Cardiac muscle cell (in vitro differentiated cells and primary cell): ENCODE measurements around the gene EXOC4. TPM values are rescaled to one million over a fixed set of nuclear protein-coding genes. Genes with fewer than 3 reads are reported as not detected.

Experiments
- DNase-seq, 2 donors: peaks; one replicate each; pipeline versions ENCODE4 v3.0.0 to v3.0.0-alpha.2; 2010 to 2017; ENCODE audit warnings: low read depth in 1 of 2, low spot score in 1 of 2
- H3K27ac ChIP-seq: fragments of 200-600 bp; sonication (generic); 2 replicates; pipeline ENCODE4 v1.5.1; 2016
- H3K27me3 ChIP-seq: fragments of 200-600 bp; sonication (generic); 2 replicates; pipeline ENCODE4 v1.6.0; 2016; ENCODE audit warnings: control low read depth
- H3K36me3 ChIP-seq: fragments of 200-600 bp; sonication (generic); 2 replicates; pipeline ENCODE4 v1.5.1; 2016; ENCODE audit warnings: control low read depth
- H3K4me1 ChIP-seq: fragments of 200-600 bp; sonication (generic); 2 replicates; pipeline ENCODE4 v1.8.1; 2017; ENCODE audit warnings: low read depth, mild to moderate bottlenecking, mixed run types
- H3K4me3 ChIP-seq: fragments of 200-600 bp; sonication (generic); 2 replicates; pipeline ENCODE4 v1.5.1; 2016; ENCODE audit warnings: mild to moderate bottlenecking
- H3K9me3 ChIP-seq: fragments of 200-600 bp; sonication (generic); 2 replicates; pipeline ENCODE4 v1.5.1; 2017; ENCODE audit warnings: low read depth, mild to moderate bottlenecking, control low read depth
- polyA plus RNA-seq: library from polyadenylated mRNA; unstranded; fragments of >200 nt; fragmentation: Nextera tagmentation; extraction: Ambion mirVana; gene quantifications from 2 replicates; pipeline ENCODE4 v1.2.1, GENCODE V29; 2016
- total RNA-seq: library from RNA; depleted of rRNA; stranded (reverse); fragments of >200 nt; gene quantifications from 2 replicates; pipeline ENCODE4 v1.2.3, GENCODE V29; 2016
- TF ChIP-seq, protein P1 (sequence below): IDR thresholded peaks from 2 replicates; pipeline ENCODE4 v1.5.1; 2012; ENCODE audit warnings: low read depth, mild to moderate bottlenecking, low read length

Gene EXOC4
- total and polyA plus RNA-seq, 2 experiments from 2014 or later: 33.6 to 46.0 TPM

DNA sequence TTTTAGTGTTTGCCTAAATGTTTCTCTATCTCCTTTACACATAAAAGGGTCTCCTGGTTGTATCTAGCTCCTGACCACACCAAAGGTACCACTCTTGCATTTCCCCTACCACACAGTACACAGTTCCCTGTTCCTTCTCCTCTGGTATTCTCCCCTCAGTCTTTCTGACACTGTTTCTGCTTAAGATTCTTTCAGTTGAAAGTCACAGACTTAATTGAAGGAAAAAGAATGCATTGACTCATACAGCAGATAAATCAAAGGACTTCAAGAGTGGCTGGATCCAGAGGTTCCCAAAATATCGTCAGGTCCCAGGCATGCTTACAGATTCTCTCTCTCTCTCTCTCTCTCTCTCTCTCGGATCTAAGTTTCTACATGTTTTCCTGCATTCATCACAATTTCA lies 688.6 kb downstream of the EXOC4 start:
- Histone ChIP-seq H3K4me3 (no peak overlapping the region), H3K36me3 (peaks cover 3% of the 10 kb centered on the region), H3K27me3 (no peaks in the 10 kb centered on the region), H3K4me1 (peaks cover 10% of the 10 kb centered on the region), H3K9me3 (no peaks in the 10 kb centered on the region), H3K27ac (no peak overlapping the region)
- no peak for DNase-seq
- TF ChIP-seq, protein P1, sequence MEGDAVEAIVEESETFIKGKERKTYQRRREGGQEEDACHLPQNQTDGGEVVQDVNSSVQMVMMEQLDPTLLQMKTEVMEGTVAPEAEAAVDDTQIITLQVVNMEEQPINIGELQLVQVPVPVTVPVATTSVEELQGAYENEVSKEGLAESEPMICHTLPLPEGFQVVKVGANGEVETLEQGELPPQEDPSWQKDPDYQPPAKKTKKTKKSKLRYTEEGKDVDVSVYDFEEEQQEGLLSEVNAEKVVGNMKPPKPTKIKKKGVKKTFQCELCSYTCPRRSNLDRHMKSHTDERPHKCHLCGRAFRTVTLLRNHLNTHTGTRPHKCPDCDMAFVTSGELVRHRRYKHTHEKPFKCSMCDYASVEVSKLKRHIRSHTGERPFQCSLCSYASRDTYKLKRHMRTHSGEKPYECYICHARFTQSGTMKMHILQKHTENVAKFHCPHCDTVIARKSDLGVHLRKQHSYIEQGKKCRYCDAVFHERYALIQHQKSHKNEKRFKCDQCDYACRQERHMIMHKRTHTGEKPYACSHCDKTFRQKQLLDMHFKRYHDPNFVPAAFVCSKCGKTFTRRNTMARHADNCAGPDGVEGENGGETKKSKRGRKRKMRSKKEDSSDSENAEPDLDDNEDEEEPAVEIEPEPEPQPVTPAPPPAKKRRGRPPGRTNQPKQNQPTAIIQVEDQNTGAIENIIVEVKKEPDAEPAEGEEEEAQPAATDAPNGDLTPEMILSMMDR: no peak

- peak in 1 of 2 donors; percentile 57 for DNase-seq
- no peaks in the 10 kb centered on the region for H3K9me3 ChIP-seq
- H3K27me3 ChIP-seq: no peaks in the 10 kb centered on the region
- peaks cover 16% of the 10 kb centered on the region for H3K4me1 ChIP-seq
- H3K27ac ChIP-seq: no peak overlapping the region
- TF ChIP-seq, protein P1: no peak
- H3K36me3 ChIP-seq: no peaks in the 10 kb centered on the region
- H3K4me3 ChIP-seq: no peak overlapping the region
Measured at GRCh38 chr7:133945497-133945896, 692.6 kb downstream of the EXOC4 start.

GRCh38 chr7:133947458-133948254 lies 694.8 kb downstream of the EXOC4 start:
- H3K4me1 ChIP-seq: peaks cover 10% of the 10 kb centered on the region
- no peaks in the 10 kb centered on the region for H3K27me3 ChIP-seq
- no peak for DNase-seq
- no peak overlapping the region for H3K4me3 ChIP-seq
- no peaks in the 10 kb centered on the region for H3K9me3 ChIP-seq
- no peaks in the 10 kb centered on the region for H3K36me3 ChIP-seq
- TF ChIP-seq, protein P1: no peak
- no peak overlapping the region for H3K27ac ChIP-seq

GRCh38 chr7:133948588-133948987 lies 695.7 kb downstream of the EXOC4 start:
- H3K4me3 ChIP-seq: no peak overlapping the region

DNA sequence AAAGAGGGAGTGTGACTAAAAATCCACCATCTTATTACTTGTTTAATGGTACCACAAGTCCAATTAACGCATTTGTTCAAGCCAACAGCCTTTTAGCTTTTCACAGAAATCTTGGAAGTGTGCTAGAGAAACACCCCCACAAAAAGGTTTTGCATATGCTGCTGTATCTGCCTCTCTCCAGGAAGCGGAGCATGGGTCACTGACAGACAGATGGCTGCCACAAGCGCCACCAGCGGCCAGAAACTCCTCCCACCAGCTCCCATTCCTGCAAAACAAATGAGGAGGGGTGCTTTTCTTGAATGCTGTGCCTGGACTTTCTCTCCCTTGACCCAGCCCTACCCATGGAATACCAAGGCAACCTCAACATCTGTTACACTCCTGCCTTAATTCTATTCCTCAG lies 698.0 kb downstream of the EXOC4 start:
- DNase-seq: no peak
- Histone ChIP-seq H3K36me3 (no peaks in the 10 kb centered on the region), H3K4me1 (peaks cover 10% of the 10 kb centered on the region), H3K9me3 (no peaks in the 10 kb centered on the region), H3K4me3 (no peak overlapping the region), H3K27me3 (no peaks in the 10 kb centered on the region), H3K27ac (no peak overlapping the region)
- TF ChIP-seq, protein P1: no peak

More at GRCh38 chr7:133948588-133948987, 695.7 kb downstream of the EXOC4 start:
- TF ChIP-seq, protein P1: no peak
- H3K9me3 ChIP-seq: no peaks in the 10 kb centered on the region
- H3K27ac ChIP-seq: no peak overlapping the region
- H3K27me3 ChIP-seq: no peaks in the 10 kb centered on the region
- DNase-seq: no peak
- H3K36me3 ChIP-seq: no peaks in the 10 kb centered on the region
- peaks cover 10% of the 10 kb centered on the region for H3K4me1 ChIP-seq
